Activated CD8-positive, alpha-beta T cell treated with anti-CD3 and anti-CD28 coated beads, Interleukin-2, amount 10 ng/mL, durations not matched to agents 7 days and 5 days (primary cell): Measurements from ENCODE around the gene HTT. TPM values are rescaled to one million over a fixed set of nuclear protein-coding genes. Genes with fewer than 3 reads are reported as not detected.

ENCODE experiments used
- ATAC-seq: fragments of 150-1000 bp; cut with Tn5 transposase; one replicate; pipeline ENCODE4 v1.10.0; 2021; ENCODE audit warnings: moderate library complexity
- CTCF ChIA-PET: fragments of 350-600 bp; sonication (Branson Sonifier 250); formaldehyde crosslinking; loops from one replicate; lab custom pipeline; 2021; ENCODE audit warnings: antibody characterized with exemption; lab: Charles Lee
- POLR2A ChIA-PET: fragments of 350-600 bp; sonication (Branson Sonifier 250); formaldehyde crosslinking; loops from one replicate; lab custom pipeline; 2021; ENCODE audit warnings: antibody characterized with exemption; lab: Charles Lee
- DNase-seq: peaks from one replicate; pipeline ENCODE4 v3.0.0-alpha.2; 2020
- H3K27ac Mint-ChIP-seq: one replicate; pipeline ENCODE4 v1.8.0; 2021; ENCODE audit warnings: mild to moderate bottlenecking, mixed read lengths
- H3K27me3 Mint-ChIP-seq: one replicate; pipeline ENCODE4 v1.8.0; 2021; ENCODE audit warnings: low read depth, mixed read lengths
- H3K36me3 Mint-ChIP-seq: one replicate; pipeline ENCODE4 v1.8.0; 2021; ENCODE audit warnings: low read depth, mixed read lengths
- H3K4me1 Mint-ChIP-seq: one replicate; pipeline ENCODE4 v1.8.0; 2021; ENCODE audit warnings: low read depth, mixed read lengths
- H3K4me3 Mint-ChIP-seq: one replicate; pipeline ENCODE4 v1.8.0; 2021; ENCODE audit warnings: mild to moderate bottlenecking, mixed read lengths
- H3K9me3 Mint-ChIP-seq: one replicate; pipeline ENCODE4 v1.8.0; 2022; ENCODE audit warnings: mixed read lengths; ENCODE audit not compliant: insufficient read depth
- total RNA-seq, 2 experiments: library from RNA; stranded (reverse); gene quantifications; one replicate each; pipeline ENCODE4 v1.2.3, GENCODE V29; 2021

Gene HTT
- total RNA-seq, 2 experiments from 2014 or later: 51.2 to 58.0 TPM

- POLR2A ChIA-PET: no interaction called here
- H3K4me1 Mint-ChIP-seq: peaks cover 11% of the 10 kb centered on the region
- DNase-seq (peak; percentile 18), ATAC-seq (no peak)
- H3K4me3 Mint-ChIP-seq: no peak overlapping the region
- no peak overlapping the region for H3K27ac Mint-ChIP-seq
- peaks cover 49% of the 10 kb centered on the region for H3K27me3 Mint-ChIP-seq
- no peaks in the 10 kb centered on the region for H3K9me3 Mint-ChIP-seq
- H3K36me3 Mint-ChIP-seq: no peaks in the 10 kb centered on the region
- CTCF ChIA-PET: interaction anchor here (1.7 kb wide), 1 partner anchor 11 kb away, joined by 3 read pairs; no protein-coding TSS in a partner anchor
Observed at GRCh38 chr4:3290889-3291321, 216.4 kb downstream of the HTT start.

GRCh38 chr4:3291411-3291968 is 217.0 kb downstream of the HTT start:
- peaks cover 51% of the 10 kb centered on the region for H3K27me3 Mint-ChIP-seq
- DNase-seq (peak; percentile 23), ATAC-seq (no peak)
- H3K9me3 Mint-ChIP-seq: no peaks in the 10 kb centered on the region
- H3K4me1 Mint-ChIP-seq: peaks cover 10% of the 10 kb centered on the region
- H3K27ac Mint-ChIP-seq: peak overlapping the region; percentile 1
- H3K36me3 Mint-ChIP-seq: no peaks in the 10 kb centered on the region
- ChIA-PET POLR2A (no interaction called here), CTCF (interaction anchor here (1.7 kb wide), 1 partner anchor 11 kb away, joined by 3 read pairs; no protein-coding TSS in a partner anchor)
- peak overlapping the region; percentile 79 for H3K4me3 Mint-ChIP-seq

DNA sequence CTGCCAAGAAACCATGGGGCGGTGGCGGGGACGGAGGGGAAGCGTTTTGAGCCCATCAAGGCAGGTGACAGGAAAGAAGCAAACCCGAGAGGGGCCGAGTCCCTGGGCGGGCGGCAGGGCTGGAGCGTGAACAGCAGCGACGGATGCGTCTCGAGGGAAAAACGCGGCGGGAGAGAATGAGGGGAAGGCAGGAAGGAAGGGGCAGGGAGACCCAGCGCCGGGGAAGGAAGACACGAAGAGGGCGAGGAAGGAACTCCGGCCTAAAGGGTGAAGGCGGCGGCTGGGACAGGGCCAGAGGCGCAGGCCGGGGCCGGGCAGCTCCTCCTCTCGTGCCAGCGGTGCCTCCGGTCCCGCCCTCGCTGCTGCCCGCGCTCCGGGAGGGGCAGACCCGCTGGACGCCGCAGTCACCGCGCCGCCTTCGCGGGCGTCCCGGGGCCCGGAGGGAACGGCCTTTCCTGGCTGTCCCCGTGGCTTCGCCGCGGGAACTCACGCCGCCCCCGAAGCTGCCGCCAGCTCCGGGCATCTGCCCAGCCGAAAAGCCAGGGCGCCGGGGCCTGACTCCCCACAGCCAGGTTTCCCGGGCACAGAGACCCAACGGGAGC is 217.6 kb downstream of the HTT start:
- POLR2A ChIA-PET: no interaction called here
- ATAC-seq (peak; percentile 34), DNase-seq (peak; percentile 28)
- H3K36me3 Mint-ChIP-seq: no peaks in the 10 kb centered on the region
- no peaks in the 10 kb centered on the region for H3K9me3 Mint-ChIP-seq
- peak overlapping the region; percentile 1 for H3K27ac Mint-ChIP-seq
- peaks cover 54% of the 10 kb centered on the region for H3K27me3 Mint-ChIP-seq
- H3K4me3 Mint-ChIP-seq: peak overlapping the region; percentile 79
- H3K4me1 Mint-ChIP-seq: peaks cover 10% of the 10 kb centered on the region
- CTCF ChIA-PET: interaction anchor here (1.2 to 1.7 kb wide), 2 partner anchors 12 to 100 kb away, joined by 3 read pairs; no protein-coding TSS in a partner anchor

- Mint-ChIP-seq H3K9me3 (no peaks in the 10 kb centered on the region), H3K27me3 (peaks cover 60% of the 10 kb centered on the region), H3K4me1 (peaks cover 10% of the 10 kb centered on the region), H3K27ac (peak within 1 kb of the TSS; percentile 1), H3K4me3 (peak within 1 kb of the TSS; percentile 79), H3K36me3 (no peaks in the 10 kb centered on the region)
- CTCF ChIA-PET: interaction anchor here (1.2 to 1.7 kb wide), 2 partner anchors 13 to 101 kb away, joined by 3 read pairs; no protein-coding TSS in a partner anchor
- ATAC-seq (peak; percentile 92), DNase-seq (peak; percentile 81)
- POLR2A ChIA-PET: interaction anchor here (1.3 to 1.6 kb wide), 2 partner anchors 11 to 91 kb away, joined by 3 to 4 read pairs; no protein-coding TSS in a partner anchor
Observed at GRCh38 chr4:3292571-3293400, 218.3 kb downstream of the HTT start, which contains the start of gene RGS12. TSS of gene RGS12 (plus strand) at chr4:3293021. CDS start at chr4:3316171, 23,150 bp downstream.

Other genes with a start within 250 kb of the HTT start
- 100 to 1,000 TPM; 252 to 255 TPM for gene ADD1, start 230.8 kb upstream of the HTT start, total RNA-seq
- 10 to 100 TPM; 47.6 to 52.3 TPM for gene NOP14, start 111.3 kb upstream of the HTT start, total RNA-seq
- 1 to 10 TPM; 2.2 to 2.6 TPM for gene GRK4, start 111.1 kb upstream of the HTT start, total RNA-seq
- gene HTT-AS, start 143 bp upstream of the HTT start, total RNA-seq: not detected
- gene MSANTD1, start 174.5 kb downstream of the HTT start, total RNA-seq: 1 to 10 TPM in 1 of 2 experiments, under 1 TPM in 1; 0.83 to 1.0 TPM
- gene RGS12, start 218.3 kb downstream of the HTT start, total RNA-seq: 1 to 10 TPM; 4.7 to 8.3 TPM